GM06990 (cell line): ENCODE measurements around the gene TAS2R1.

Experiments used
- DNase-seq: peaks from one replicate; pipeline ENCODE4 v3.0.0-alpha.2; 2011; ENCODE audit not compliant: insufficient read length; ENCODE audit errors: extremely low read depth
- H3K27me3 ChIP-seq: replicated peaks from 2 replicates; pipeline ENCODE4 v1.6.0; 2011; ENCODE audit warnings: low read length; ENCODE audit not compliant: control insufficient read depth, insufficient read depth
- H3K36me3 ChIP-seq: 2 replicates; pipeline ENCODE4 v1.5.1; 2011; ENCODE audit warnings: low read length; ENCODE audit not compliant: control insufficient read depth, insufficient read depth
- H3K4me3 ChIP-seq: replicated peaks from 2 replicates; pipeline ENCODE4 v1.5.1; 2011; ENCODE audit warnings: low read depth, mild to moderate bottlenecking, control low read depth, low read length
- CTCF ChIP-seq: IDR thresholded peaks from 2 replicates; pipeline ENCODE4 v1.5.1; 2011; ENCODE audit warnings: low read length, control low read depth, mild to moderate bottlenecking, inconsistent platforms; ENCODE audit not compliant: insufficient read depth, poor library complexity, severe bottlenecking

The TAS2R1 gene

GRCh38 chr5:9646843-9647242 is 16.7 kb upstream of the TAS2R1 start:
- H3K4me3 ChIP-seq: no peak overlapping the region
- DNase-seq: no peak
- H3K36me3 ChIP-seq: no peaks in the 10 kb centered on the region
- no peak for TF ChIP-seq CTCF
- H3K27me3 ChIP-seq: no peaks in the 10 kb centered on the region; the same call in 1 of the 2 replicates

- no peak for TF ChIP-seq CTCF
- H3K4me3 ChIP-seq: no peak overlapping the region
- no peaks in the 10 kb centered on the region; the same call in 1 of the 2 replicates for H3K27me3 ChIP-seq
- no peaks in the 10 kb centered on the region for H3K36me3 ChIP-seq
- DNase-seq: no peak
These were observed 14.5 kb upstream of the TAS2R1 start for GRCh38 chr5:9644630-9645029.

- no peaks in the 10 kb centered on the region; the same call in 1 of the 2 replicates for H3K27me3 ChIP-seq
- H3K36me3 ChIP-seq: no peaks in the 10 kb centered on the region
- no peak overlapping the region for H3K4me3 ChIP-seq
- TF ChIP-seq CTCF: no peak
- DNase-seq: no peak
These were observed 12.5 kb upstream of the TAS2R1 start for GRCh38 chr5:9642621-9643020.

- Histone ChIP-seq H3K27me3 (no peaks in the 10 kb centered on the region; the same call in 1 of the 2 replicates), H3K36me3 (no peaks in the 10 kb centered on the region), H3K4me3 (no peak overlapping the region)
- TF ChIP-seq CTCF: no peak
- no peak for DNase-seq
These were observed 11.7 kb upstream of the TAS2R1 start for GRCh38 chr5:9641806-9642355.

GRCh38 chr5:9632495-9632894 is 2.3 kb upstream of the TAS2R1 start:
- H3K27me3 ChIP-seq: no peaks in the 10 kb centered on the region
- no peak for DNase-seq
- no peaks in the 10 kb centered on the region for H3K36me3 ChIP-seq
- H3K4me3 ChIP-seq: no peak overlapping the region
- TF ChIP-seq CTCF: no peak

GRCh38 chr5:9627541-9627940 is 2.6 kb downstream of the TAS2R1 start:
- TF ChIP-seq CTCF: no peak
- H3K4me3 ChIP-seq: no peak overlapping the region
- no peaks in the 10 kb centered on the region for H3K27me3 ChIP-seq
- H3K36me3 ChIP-seq: no peaks in the 10 kb centered on the region
- no peak for DNase-seq
